HCT116 (cell line): Measurements from ENCODE around the gene RNF141. TPM values are rescaled to one million over a fixed set of nuclear protein-coding genes. Genes with fewer than 3 reads are reported as not detected.

Experiments used
- ATAC-seq: fragments of 200-7000 bp; cut with Tn5 transposase; 2 replicates; pipeline ENCODE4 v1.9.1; 2020; ENCODE audit warnings: mild to moderate bottlenecking, moderate library complexity
- BruUV-seq: library from RNA; stranded (reverse); fragments of 400-500 nt; replicated peaks from 2 replicates; lab custom pipeline; 2021; lab: Mats Ljungman, UMichigan
- CTCF ChIA-PET: fragments of 300-600 bp; sonication (Branson Sonifier 250); formaldehyde crosslinking; loops from one replicate; lab custom pipeline; 2021; ENCODE audit warnings: antibody characterized with exemption; lab: Charles Lee
- POLR2A ChIA-PET: fragments of 300-600, 350-600 bp; sonication (Branson Sonifier 250); formaldehyde crosslinking; loops from one replicate; lab custom pipeline; 2021; ENCODE audit warnings: antibody characterized with exemption; lab: Charles Lee
- RAD21 ChIA-PET, 2 experiments: fragments of 300-600 bp; sonication (Branson Sonifier 250); formaldehyde crosslinking; loops; one replicate each; lab custom pipeline; 2023; ENCODE audit warnings: low total read pairs in 2 of 2; ENCODE audit not compliant: uncharacterized antibody in 2 of 2, unreplicated experiment in 2 of 2, low non-redundant PET in 1 of 2; lab: Charles Lee
- DNase-seq: peaks from one replicate; pipeline ENCODE4 v3.0.0-alpha.2; 2010; ENCODE audit warnings: low read depth, low spot score
- H2AFZ ChIP-seq: fragments of 200-600 bp; shearing (Covaris generic), sonication (generic); 2 replicates; pipeline ENCODE4 v1.6.1; 2017; ENCODE audit warnings: low read depth, mixed run types, mixed read lengths, antibody characterized with exemption, low read length; ENCODE audit not compliant: poor library complexity, severe bottlenecking
- H3K27ac ChIP-seq: 2 replicates; pipeline ENCODE4 v1.5.1; 2012; ENCODE audit warnings: low read depth, low read length
- H3K27me3 ChIP-seq: fragments of 200-600 bp; sonication (generic); 2 replicates; pipeline ENCODE4 v1.6.1; 2016; ENCODE audit warnings: mixed run types, low read length, mixed read lengths; ENCODE audit not compliant: insufficient read depth
- H3K36me3 ChIP-seq, 2 experiments: fragments of 200-500 bp in 1 of 2; fragments of 200-600 bp in 1 of 2; sonication (Bioruptor generic) in 1 of 2; sonication (generic) in 1 of 2; 2 replicates each; pipeline versions ENCODE4 v1.5.1 to v1.6.1; 2014 to 2016; ENCODE audit warnings: low read length in 2 of 2, inconsistent platforms in 1 of 2, mixed read lengths in 1 of 2, mixed run types in 1 of 2; ENCODE audit not compliant: insufficient read depth in 2 of 2, control insufficient read depth in 1 of 2
- H3K4me1 ChIP-seq, 2 experiments: fragments of 200-600 bp in 1 of 2; sonication (generic) in 1 of 2; 2 replicates each; pipeline versions ENCODE4 v1.5.1 to v1.6.1; 2012 to 2017; ENCODE audit warnings: low read length in 2 of 2, inconsistent platforms in 1 of 2, mild to moderate bottlenecking in 1 of 2, mixed read lengths in 1 of 2, mixed run types in 1 of 2, moderate library complexity in 1 of 2; ENCODE audit not compliant: insufficient read depth in 2 of 2, control insufficient read depth in 1 of 2
- H3K4me2 ChIP-seq: fragments of 200-600 bp; sonication (generic); 2 replicates; pipeline ENCODE4 v1.6.1; 2017; ENCODE audit warnings: mixed run types, low read length, mixed read lengths
- H3K4me3 ChIP-seq, 2 experiments: fragments of 200-600 bp in 1 of 2; sonication (generic) in 1 of 2; replicated peaks in 1 of 2; 2 replicates each; pipeline ENCODE4 v1.5.1; 2011 to 2016; ENCODE audit warnings: low read length in 2 of 2, control low read depth in 1 of 2, low read depth in 1 of 2, mild to moderate bottlenecking in 1 of 2, mixed read lengths in 1 of 2, mixed run types in 1 of 2
- H3K79me2 ChIP-seq: fragments of 200-600 bp; sonication (generic); 2 replicates; pipeline ENCODE4 v1.6.1; 2017; ENCODE audit warnings: mild to moderate bottlenecking, mixed run types, low read length, moderate library complexity, mixed read lengths; ENCODE audit not compliant: insufficient read depth
- H3K9ac ChIP-seq: fragments of 200-600 bp; sonication (generic); 2 replicates; pipeline ENCODE4 v1.6.1; 2016; ENCODE audit warnings: low read length, mixed read lengths
- H3K9me2 ChIP-seq: fragments of 200-600 bp; sonication (generic), shearing (Covaris generic); 2 replicates; pipeline ENCODE4 v1.6.1; 2017; ENCODE audit warnings: mixed run types, mild to moderate bottlenecking, moderate library complexity; ENCODE audit not compliant: insufficient read depth
- H3K9me3 ChIP-seq, 2 experiments: fragments of 200-500 bp in 1 of 2; fragments of 200-600 bp in 1 of 2; sonication (Bioruptor generic) in 1 of 2; sonication (generic) in 1 of 2; 2 replicates each; pipeline ENCODE4 v1.6.1; 2014 to 2017; ENCODE audit warnings: low read length in 2 of 2, mixed read lengths in 2 of 2, inconsistent platforms in 1 of 2, low read depth in 1 of 2, mild to moderate bottlenecking in 1 of 2, mixed run types in 1 of 2, moderate library complexity in 1 of 2; ENCODE audit not compliant: control insufficient read depth in 1 of 2, insufficient read depth in 1 of 2
- H4K20me1 ChIP-seq: fragments of 200-600 bp; sonication (generic), shearing (Covaris generic); 2 replicates; pipeline ENCODE4 v1.6.1; 2017; ENCODE audit warnings: mixed run types, mild to moderate bottlenecking, moderate library complexity; ENCODE audit not compliant: insufficient read depth
- CBX3 ChIP-seq: IDR thresholded peaks from 2 replicates; pipeline ENCODE4 v1.6.1; 2012; ENCODE audit warnings: low read depth
- EGR1 ChIP-seq: IDR thresholded peaks from 2 replicates; pipeline ENCODE4 v1.6.1; 2012; ENCODE audit warnings: low read depth
- ELF1 ChIP-seq: IDR thresholded peaks from 2 replicates; pipeline ENCODE4 v1.6.1; 2012; ENCODE audit warnings: low read depth, borderline replicate concordance
- EZH2 ChIP-seq: fragments of 200-600 bp; sonication (generic); IDR thresholded peaks from 2 replicates; pipeline ENCODE4 v1.6.1; 2017; ENCODE audit warnings: antibody characterized with exemption, mixed run types
- EZH2phosphoT487 ChIP-seq: fragments of 200-600 bp; IDR thresholded peaks from 2 replicates; pipeline ENCODE4 v1.6.1; 2018; ENCODE audit warnings: antibody characterized with exemption, borderline replicate concordance
- FOSL1 ChIP-seq: IDR thresholded peaks from 2 replicates; pipeline ENCODE4 v1.6.1; 2012; ENCODE audit warnings: low read depth
- JUND ChIP-seq: IDR thresholded peaks from 2 replicates; pipeline ENCODE4 v1.6.1; 2012
- POLR2A ChIP-seq: IDR thresholded peaks from 2 replicates; pipeline ENCODE4 v1.7.0; 2011; ENCODE audit warnings: borderline replicate concordance; ENCODE audit not compliant: insufficient read depth, insufficient read length; ENCODE audit errors: extremely low read depth
- SP1 ChIP-seq: IDR thresholded peaks from 2 replicates; pipeline ENCODE4 v1.6.1; 2012; ENCODE audit warnings: low read depth
- TCF7L2 ChIP-seq: IDR thresholded peaks from 2 replicates; pipeline ENCODE4 v1.7.0; 2011; ENCODE audit warnings: borderline replicate concordance, inconsistent platforms; ENCODE audit not compliant: insufficient read depth, insufficient read length; ENCODE audit errors: extremely low read depth
- YY1 ChIP-seq: IDR thresholded peaks from 2 replicates; pipeline ENCODE4 v1.6.1; 2011; ENCODE audit warnings: low read length, low read depth, moderate library complexity, mild to moderate bottlenecking; ENCODE audit not compliant: insufficient replicate concordance; ENCODE audit errors: extremely low read depth
- ZFX ChIP-seq: fragments of 450-650 bp; IDR thresholded peaks from 2 replicates; pipeline ENCODE4 v1.6.1; 2017
- ZNF274 ChIP-seq: fragments of 200-500 bp; sonication (Bioruptor generic); IDR thresholded peaks from 2 replicates; pipeline ENCODE4 v1.6.1; 2014; ENCODE audit warnings: mild to moderate bottlenecking, low read depth, low read length, inconsistent platforms
- intact Hi-C: fragments of 100-400 bp; cut with micrococcal nuclease; formaldehyde crosslinking; loops from 2 replicates; pipeline ENCODE4 v1.10.0; 2022
- total RNA-seq: library from RNA; stranded (reverse); gene quantifications from one replicate; pipeline ENCODE4 v1.2.1, GENCODE V29; 2021; ENCODE audit not compliant: unreplicated experiment
- TF ChIP-seq, protein P1 (sequence below), 3 experiments: fragments of 200-600 bp in 1 of 3; sonication (generic) in 1 of 3; IDR thresholded peaks in 2 of 3; conservative IDR thresholded peaks in 1 of 3; 2 replicates each; pipeline ENCODE4 v1.5.1; 2012 to 2017; ENCODE audit warnings: low read depth in 2 of 3, low read length in 2 of 3, antibody characterized with exemption in 1 of 3, borderline replicate concordance in 1 of 3, control low read depth in 1 of 3, mild to moderate bottlenecking in 1 of 3, mixed read lengths in 1 of 3, mixed run types in 1 of 3, moderate library complexity in 1 of 3; ENCODE audit not compliant: insufficient read depth in 1 of 3
- TF ChIP-seq, protein P2 (sequence below): IDR thresholded peaks from 2 replicates; pipeline ENCODE4 v1.6.1; 2012
- TF ChIP-seq, protein P3 (sequence below): IDR thresholded peaks from 2 replicates; pipeline ENCODE4 v1.6.1; 2011; ENCODE audit warnings: mild to moderate bottlenecking, low read length, moderate library complexity; ENCODE audit not compliant: insufficient replicate concordance; ENCODE audit errors: extremely low read depth

Gene RNF141
- total RNA-seq, 1 experiment from 2014 or later: 133 TPM

DNA sequence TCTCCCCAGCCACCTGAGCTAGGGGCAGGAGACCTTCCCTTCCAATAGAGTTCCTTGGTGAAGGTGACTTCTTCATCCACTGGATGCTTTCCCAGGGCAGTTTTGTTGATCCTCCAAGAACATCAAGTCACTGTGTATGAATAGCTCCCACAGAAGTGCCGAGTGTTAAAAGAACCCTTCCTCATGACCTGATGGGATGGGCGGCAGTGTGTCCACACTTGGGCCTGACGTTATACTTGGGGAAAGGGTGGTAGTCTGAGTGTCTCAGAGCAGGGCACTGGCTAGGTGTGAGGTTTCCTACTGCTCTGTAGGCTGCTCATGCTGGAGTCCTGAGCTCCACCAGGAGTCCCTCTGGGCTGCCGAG is 35.0 kb upstream of the RNF141 start:
- no peak overlapping the region for H3K4me3 ChIP-seq
- no peak overlapping the region for H3K4me2 ChIP-seq
- no peak; the same call in 1 of the 2 replicates for ATAC-seq
- H3K9ac ChIP-seq: no peak overlapping the region
- no peaks in the 10 kb centered on the region for H3K27me3 ChIP-seq
- CTCF ChIA-PET: no interaction called here
- no peaks in the 10 kb centered on the region for H3K79me2 ChIP-seq
- POLR2A ChIA-PET: no interaction called here
- TF ChIP-seq, protein P1, sequence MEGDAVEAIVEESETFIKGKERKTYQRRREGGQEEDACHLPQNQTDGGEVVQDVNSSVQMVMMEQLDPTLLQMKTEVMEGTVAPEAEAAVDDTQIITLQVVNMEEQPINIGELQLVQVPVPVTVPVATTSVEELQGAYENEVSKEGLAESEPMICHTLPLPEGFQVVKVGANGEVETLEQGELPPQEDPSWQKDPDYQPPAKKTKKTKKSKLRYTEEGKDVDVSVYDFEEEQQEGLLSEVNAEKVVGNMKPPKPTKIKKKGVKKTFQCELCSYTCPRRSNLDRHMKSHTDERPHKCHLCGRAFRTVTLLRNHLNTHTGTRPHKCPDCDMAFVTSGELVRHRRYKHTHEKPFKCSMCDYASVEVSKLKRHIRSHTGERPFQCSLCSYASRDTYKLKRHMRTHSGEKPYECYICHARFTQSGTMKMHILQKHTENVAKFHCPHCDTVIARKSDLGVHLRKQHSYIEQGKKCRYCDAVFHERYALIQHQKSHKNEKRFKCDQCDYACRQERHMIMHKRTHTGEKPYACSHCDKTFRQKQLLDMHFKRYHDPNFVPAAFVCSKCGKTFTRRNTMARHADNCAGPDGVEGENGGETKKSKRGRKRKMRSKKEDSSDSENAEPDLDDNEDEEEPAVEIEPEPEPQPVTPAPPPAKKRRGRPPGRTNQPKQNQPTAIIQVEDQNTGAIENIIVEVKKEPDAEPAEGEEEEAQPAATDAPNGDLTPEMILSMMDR (IDR thresholded peaks at IDR 0.05 in 2 of 3, conservative IDR thresholded peaks at IDR 0.05 in 1 of 3; ENCODE audit: borderline replicate concordance in 1 of 3, insufficient read depth in 1 of 3, low read depth in 2 of 3, low read length in 2 of 3): no peak
- no peak for TF ChIP-seq JUND
- no peak for TF ChIP-seq ZNF274
- no peak for TF ChIP-seq CBX3
- TF ChIP-seq ZFX: no peak
- no peak for TF ChIP-seq EZH2phosphoT487
- TF ChIP-seq EZH2: no peak
- TF ChIP-seq SP1: no peak
- no peak for TF ChIP-seq ELF1
- TF ChIP-seq YY1: no peak
- TF ChIP-seq, protein P2, sequence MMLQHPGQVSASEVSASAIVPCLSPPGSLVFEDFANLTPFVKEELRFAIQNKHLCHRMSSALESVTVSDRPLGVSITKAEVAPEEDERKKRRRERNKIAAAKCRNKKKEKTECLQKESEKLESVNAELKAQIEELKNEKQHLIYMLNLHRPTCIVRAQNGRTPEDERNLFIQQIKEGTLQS: no peak
- no peak for TF ChIP-seq EGR1
- TF ChIP-seq TCF7L2: no peak
- no peak for TF ChIP-seq FOSL1
- TF ChIP-seq, protein P3, sequence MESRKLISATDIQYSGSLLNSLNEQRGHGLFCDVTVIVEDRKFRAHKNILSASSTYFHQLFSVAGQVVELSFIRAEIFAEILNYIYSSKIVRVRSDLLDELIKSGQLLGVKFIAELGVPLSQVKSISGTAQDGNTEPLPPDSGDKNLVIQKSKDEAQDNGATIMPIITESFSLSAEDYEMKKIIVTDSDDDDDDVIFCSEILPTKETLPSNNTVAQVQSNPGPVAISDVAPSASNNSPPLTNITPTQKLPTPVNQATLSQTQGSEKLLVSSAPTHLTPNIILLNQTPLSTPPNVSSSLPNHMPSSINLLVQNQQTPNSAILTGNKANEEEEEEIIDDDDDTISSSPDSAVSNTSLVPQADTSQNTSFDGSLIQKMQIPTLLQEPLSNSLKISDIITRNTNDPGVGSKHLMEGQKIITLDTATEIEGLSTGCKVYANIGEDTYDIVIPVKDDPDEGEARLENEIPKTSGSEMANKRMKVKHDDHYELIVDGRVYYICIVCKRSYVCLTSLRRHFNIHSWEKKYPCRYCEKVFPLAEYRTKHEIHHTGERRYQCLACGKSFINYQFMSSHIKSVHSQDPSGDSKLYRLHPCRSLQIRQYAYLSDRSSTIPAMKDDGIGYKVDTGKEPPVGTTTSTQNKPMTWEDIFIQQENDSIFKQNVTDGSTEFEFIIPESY: no peak
- no peak for TF ChIP-seq POLR2A
- H3K9me3 ChIP-seq: no peaks in the 10 kb centered on the region
- no peak for DNase-seq
- H3K9me2 ChIP-seq: no peaks in the 10 kb centered on the region
- no peaks in the 10 kb centered on the region for H3K36me3 ChIP-seq
- no peak overlapping the region for H3K27ac ChIP-seq
- intact Hi-C loops: no loop called here
- RAD21 ChIA-PET: no interaction called here
- H2AFZ ChIP-seq: no peak overlapping the region
- peaks cover 0 to 9% of the 10 kb centered on the region in 2 experiments; a peak in 1 of 4 replicates for H3K4me1 ChIP-seq
- BruUV-seq: no TSS peak
- H4K20me1 ChIP-seq: no peaks in the 10 kb centered on the region
